Stimulated activated CD4-positive, alpha-beta T cell treated with anti-CD3 and anti-CD28 coated beads, Interleukin-15, amount 100 ng/mL, for 24 hours (primary cell): ENCODE measurements around the gene CCDC85C.

Source experiments
- DNase-seq: peaks from one replicate; pipeline ENCODE4 v3.0.0-alpha.2; 2020

The CCDC85C gene

GRCh38 chr14:99587460-99588278 lies 16.3 kb downstream of the CCDC85C start:
- no peak for DNase-seq

- no peak for DNase-seq
Measured at GRCh38 chr14:99586761-99587459, 17.1 kb downstream of the CCDC85C start.

DNA sequence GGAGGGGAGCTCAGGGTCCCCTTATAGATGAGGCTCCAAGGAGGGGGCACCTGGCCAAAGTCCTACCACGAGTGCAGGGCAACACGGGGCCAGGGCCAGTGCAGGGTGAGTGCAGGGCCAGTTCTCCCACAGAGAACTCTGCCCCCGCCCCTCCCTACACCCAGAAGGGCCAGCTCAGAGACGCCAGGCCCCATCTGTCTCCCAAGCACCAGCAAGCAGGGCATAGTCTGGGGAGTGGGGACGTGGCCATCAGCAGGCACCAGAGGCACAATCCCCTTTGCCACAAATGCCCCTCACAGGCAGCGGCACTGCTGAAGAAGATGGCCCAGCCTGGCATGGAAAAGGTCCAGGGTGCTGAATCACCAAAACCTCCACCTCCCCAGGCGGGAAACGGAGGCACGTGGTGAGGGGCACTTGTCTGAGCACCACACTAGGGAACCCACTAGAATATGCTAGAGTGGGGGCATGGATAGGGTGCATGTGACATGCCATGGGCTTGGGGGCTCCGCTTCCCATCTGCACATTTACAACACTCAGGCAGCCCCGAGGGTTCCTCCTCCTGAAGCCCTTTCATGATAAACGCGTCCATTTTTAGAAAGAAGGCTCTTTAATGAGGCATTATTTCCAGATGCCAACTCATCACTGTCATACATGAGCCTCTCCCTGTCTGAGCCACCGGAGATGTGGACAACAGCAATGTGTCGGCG lies 17.8 kb downstream of the CCDC85C start:
- no peak for DNase-seq

DNA sequence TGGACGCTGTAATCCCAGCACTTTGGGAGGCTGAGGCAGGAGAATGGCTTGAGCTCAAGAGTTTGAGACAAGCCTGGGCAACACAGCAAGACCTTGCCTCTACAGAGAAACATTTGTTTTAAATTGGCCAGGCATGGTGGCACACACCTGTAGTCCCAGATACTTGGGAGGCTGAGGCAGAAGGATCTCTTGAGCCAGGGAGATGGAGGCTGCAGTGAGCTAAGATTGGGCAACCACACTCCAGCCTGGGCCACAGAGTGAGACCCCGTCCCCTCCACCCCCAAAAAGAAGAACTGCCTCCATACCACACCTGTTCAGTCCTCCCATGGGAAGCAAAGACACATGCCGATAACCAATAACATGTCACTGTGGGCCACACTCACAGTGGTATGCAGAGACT lies 19.2 kb downstream of the CCDC85C start:
- no peak for DNase-seq

DNA sequence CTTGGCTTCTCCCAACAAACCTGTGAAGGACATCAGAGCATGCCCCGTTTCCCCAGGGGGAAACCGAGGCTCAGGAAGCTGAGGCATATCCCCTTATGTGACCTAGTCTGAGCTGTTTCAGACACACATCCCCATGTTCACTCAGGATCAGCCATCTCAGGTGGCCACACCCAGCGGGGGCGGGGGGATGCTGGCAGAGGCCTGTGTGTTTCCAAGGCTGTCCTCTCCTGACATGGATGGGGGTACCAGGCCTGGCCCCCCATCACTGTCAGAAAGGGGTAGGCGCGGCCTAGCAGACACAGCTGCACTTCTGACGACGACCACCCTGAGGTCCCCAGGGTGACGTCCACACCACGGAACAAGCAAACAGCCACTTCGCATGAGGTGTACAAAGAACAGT lies 22.1 kb downstream of the CCDC85C start:
- no peak for DNase-seq

- DNase-seq = no peak
Measured at GRCh38 chr14:99581374-99581773, 22.6 kb downstream of the CCDC85C start.

GRCh38 chr14:99579903-99580571 lies 24.0 kb downstream of the CCDC85C start:
- DNase-seq = no peak

DNA sequence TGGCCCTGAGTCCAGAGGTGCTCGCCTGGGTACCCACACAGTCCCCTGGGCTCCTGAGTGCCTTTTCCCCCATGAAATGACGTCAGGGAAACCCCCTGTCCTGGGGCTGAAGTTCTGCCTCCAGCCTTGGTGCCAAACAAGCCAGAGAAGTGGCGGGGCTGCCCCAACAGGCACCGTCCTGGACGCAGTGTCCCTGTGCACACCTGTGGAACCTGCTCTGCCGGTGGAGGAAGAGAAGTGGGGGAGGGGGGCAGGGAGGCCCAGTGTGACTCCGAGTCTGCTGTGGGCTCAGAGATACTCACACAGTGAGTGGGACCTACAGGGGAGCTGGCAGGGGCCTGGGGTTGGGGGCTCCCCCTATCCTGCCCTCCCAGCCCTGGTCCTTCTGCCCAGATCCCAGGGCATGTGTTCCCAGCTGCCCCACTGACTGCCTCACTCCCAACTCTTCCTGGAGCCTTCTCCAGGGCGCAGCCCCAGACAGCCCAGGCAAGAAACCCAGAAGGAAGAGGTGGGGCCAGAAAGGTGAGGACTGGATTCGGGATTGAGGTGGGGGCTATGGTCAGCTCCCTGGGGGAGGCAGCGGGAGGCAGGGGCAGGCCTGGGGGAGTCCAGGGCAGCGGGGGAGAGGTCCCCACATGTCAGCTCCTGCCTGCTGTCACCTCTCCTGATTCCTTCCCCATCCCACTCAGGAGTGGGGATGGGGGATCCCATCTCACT lies 24.7 kb downstream of the CCDC85C start:
- no peak for DNase-seq

- DNase-seq = no peak
Measured at GRCh38 chr14:99578541-99579101, 25.4 kb downstream of the CCDC85C start.

- no peak for DNase-seq
Measured at GRCh38 chr14:99576761-99577705, 27.0 kb downstream of the CCDC85C start.

DNA sequence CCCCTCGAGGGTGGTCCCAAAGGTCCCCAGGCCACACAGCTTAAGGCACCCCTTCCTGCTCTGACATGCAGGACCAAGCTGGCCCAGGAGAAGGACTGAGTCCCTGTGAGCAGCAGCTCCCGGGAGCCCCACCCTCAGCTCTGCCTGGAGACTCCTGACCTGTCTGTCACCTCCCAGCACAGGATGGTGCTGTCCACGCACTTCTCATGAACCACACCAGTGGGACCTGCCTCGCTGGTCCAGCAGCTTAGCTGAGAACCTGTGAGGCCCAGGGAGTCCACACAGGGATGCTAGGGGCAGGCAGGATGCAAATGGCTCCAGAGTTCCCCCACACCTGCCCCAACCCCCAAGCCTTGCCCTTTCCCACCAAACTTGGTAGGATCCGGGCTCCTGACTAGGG lies 27.7 kb downstream of the CCDC85C start:
- no peak for DNase-seq

GRCh38 chr14:99575043-99576023 lies 28.7 kb downstream of the CCDC85C start:
- no peak for DNase-seq

- no peak for DNase-seq
Measured at GRCh38 chr14:99574099-99574880, 29.7 kb downstream of the CCDC85C start.

GRCh38 chr14:99573436-99574098 lies 30.4 kb downstream of the CCDC85C start:
- no peak for DNase-seq

DNA sequence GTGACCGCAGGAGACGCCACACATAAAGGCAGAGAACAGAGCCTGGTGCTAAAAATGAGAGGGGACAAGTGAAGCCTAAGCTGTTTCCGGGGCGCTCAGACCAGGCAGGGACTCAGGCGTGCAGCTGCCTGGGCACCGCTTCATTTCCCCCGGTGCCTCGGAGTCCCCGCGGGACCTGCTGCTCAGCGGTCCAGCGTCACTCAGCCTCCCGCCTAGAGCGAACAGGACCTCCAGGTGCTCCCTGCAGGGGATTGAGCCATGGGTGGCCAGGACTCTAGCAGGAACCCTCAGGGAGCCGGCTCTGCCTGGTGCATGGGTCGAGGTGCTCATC lies 31.0 kb downstream of the CCDC85C start:
- DNase-seq = no peak

DNA sequence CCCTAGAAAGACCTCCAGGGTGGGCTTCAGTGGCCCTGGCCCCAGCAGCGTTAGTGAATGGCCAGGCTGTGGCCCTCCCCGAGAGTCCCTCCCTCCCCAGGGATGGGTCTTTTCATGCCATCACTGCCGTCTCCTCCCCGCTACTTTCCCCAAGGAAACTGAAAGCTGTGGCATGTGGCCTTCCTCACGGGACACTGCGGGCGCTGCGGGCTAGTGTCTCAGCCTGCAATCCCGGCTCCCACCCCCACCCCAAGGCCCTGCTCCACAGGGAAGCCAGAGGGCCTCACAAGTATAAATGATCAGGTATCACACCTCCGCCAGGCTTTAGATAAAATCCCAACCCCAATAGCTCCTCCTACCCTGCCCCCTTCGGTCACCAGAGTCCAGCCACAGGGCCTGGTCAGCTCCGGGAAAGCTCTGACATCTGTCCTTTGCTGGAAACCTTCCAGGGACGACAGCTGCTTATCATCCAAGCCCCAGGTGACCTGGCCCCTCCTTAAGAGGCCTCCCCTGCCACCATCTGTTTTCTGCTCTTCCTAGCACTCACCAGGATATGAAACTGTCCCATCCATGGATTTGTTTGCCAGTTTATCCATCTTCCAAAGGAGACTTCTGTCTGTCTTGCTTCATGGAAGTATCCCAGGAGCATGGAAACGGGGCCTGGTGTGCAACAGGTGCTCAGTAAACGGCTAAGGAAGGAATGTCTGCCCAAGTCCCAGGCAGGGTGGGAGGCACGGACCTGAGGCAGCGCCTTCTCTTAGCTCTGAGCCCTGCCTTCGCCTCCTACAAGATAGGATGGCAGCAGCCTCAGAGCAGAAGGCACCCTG lies 31.6 kb downstream of the CCDC85C start:
- no peak for DNase-seq

- DNase-seq = no peak
Measured at GRCh38 chr14:99571303-99571986, 32.6 kb downstream of the CCDC85C start.
